K562 (cell line): ENCODE results near the gene SNX12. TPM values are rescaled to one million over a fixed set of nuclear protein-coding genes. Genes with fewer than 3 reads are reported as not detected.

Experiments
- E2F8 ChIP-seq: fragments of 450-650 bp; IDR thresholded peaks from 2 replicates; pipeline ENCODE4 v1.7.1; 2018; ENCODE audit warnings: mild to moderate bottlenecking, low read depth; ENCODE audit not compliant: partially characterized antibody
- HNRNPUL1 ChIP-seq: fragments of 200-400 bp; formaldehyde crosslinking; IDR thresholded peaks from 2 replicates; pipeline ENCODE4 v1.6.1; 2017; ENCODE audit warnings: low read length
- IRF2 ChIP-seq: sonication (generic); formaldehyde crosslinking; IDR thresholded peaks from 2 replicates; pipeline ENCODE4 v1.8.1; 2022; ENCODE audit warnings: mild to moderate bottlenecking, missing genetic modification reagents
- MGA ChIP-seq: fragments of 450-650 bp; IDR thresholded peaks from 2 replicates; pipeline ENCODE4 v1.6.1; 2016; ENCODE audit warnings: mild to moderate bottlenecking, moderate library complexity
- RB1 ChIP-seq: fragments of 450-650 bp; IDR thresholded peaks from 2 replicates; pipeline ENCODE4 v1.6.1; 2017; ENCODE audit warnings: low read depth, mild to moderate bottlenecking
- SMC3 ChIP-seq: conservative IDR thresholded peaks from 2 replicates; pipeline ENCODE4 v1.6.1; 2011; ENCODE audit warnings: low read depth, low read length, improper control_type of control experiment; ENCODE audit not compliant: insufficient read depth
- TRIM24 ChIP-seq, 2 experiments: fragments of 450-650 bp; IDR thresholded peaks; 2 replicates each; pipeline ENCODE4 v1.6.1; 2016
- ZEB2 ChIP-seq: fragments of 450-650 bp; IDR thresholded peaks from 2 replicates; pipeline ENCODE4 v1.6.1; 2016
- ZNF764 ChIP-seq: fragments of 250-450 bp; sonication (Bioruptor Pico); IDR thresholded peaks from 2 replicates; pipeline ENCODE4 v1.4.0; 2020; ENCODE audit warnings: low read depth, mild to moderate bottlenecking, moderate library complexity
- polyA plus RNA-seq, 8 experiments: library from polyadenylated mRNA; depleted of rRNA in 4 of 8; stranded (reverse) in 5 of 8; unstranded in 3 of 8; fragments of >200 nt; fragmentation: Nextera tagmentation in 2 of 8; fragmentation: Illumina TruSeq in 1 of 8; extraction: Ambion mirVana in 2 of 8; extraction: Trizol in 1 of 8; gene quantifications; 2 replicates each; pipeline versions ENCODE4 v1.2.1 to v1.2.3, GENCODE V29; 2011 to 2014; ENCODE audit warnings: inconsistent platforms in 1 of 8, missing spikeins in 1 of 8
- total RNA-seq, 7 experiments: library from RNA; depleted of rRNA in 6 of 7; stranded (reverse); fragments of >200 nt in 6 of 7; fragmentation: Illumina TruSeq in 2 of 7; extraction: Trizol in 2 of 7; gene quantifications; 2 replicates each; pipeline versions ENCODE4 v1.2.1 to v1.2.3, GENCODE V29; 2011 to 2021; ENCODE audit warnings: low replicate concordance in 1 of 7
- TF ChIP-seq, protein P1 (sequence below): IDR thresholded peaks from 2 replicates; pipeline ENCODE4 v1.6.1; 2012; ENCODE audit warnings: low read depth, low read length, improper control_type of control experiment, borderline replicate concordance

The SNX12 gene
- total and polyA plus RNA-seq, 9 of the 15 experiments (the other 6 are each of a cell fraction or from before 2014, with no cell fraction given), result 12.7 to 50.3 (median 37.1) TPM

DNA sequence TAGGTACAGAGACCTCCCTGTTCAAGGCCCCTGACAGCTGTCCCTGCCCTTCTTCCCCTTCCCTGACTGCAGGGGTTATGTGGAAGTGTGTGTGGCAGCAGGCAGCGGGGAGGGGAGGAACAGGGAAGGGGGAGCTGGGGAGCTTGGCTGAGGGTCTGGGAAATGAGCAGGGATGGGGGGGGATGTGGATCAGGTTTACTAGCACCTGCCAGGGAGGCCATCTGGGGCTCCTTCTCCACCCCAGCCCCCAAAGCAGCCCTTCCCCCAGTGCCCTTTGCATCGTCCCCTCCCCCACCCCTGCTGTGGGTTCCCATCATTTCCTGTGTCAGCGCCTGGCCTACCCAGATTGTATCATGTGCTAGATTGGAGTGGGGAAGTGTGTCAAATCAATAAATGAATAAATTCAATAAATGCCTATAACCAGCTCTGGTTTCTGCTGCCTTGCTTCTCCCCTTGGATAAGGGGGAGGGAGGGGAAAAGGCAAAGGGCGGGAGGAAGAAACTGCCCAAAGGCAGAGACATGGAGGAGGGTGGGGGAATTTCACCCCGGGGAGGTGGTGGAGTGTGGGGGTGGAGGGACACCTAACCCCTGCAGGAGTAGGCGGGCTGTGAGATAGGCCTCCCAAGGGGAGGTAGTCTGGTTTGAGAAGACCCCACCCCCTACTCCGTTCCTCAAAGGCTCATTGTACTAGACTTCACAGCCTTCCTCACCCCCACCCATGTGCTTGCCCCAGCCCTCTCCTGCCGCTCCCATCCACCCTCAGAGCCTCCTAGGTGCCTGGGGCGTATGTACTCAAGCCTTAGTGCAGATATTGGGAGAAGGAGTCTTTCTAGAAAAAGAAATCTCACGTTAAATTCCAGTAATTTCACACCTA lies 35.2 kb upstream of the SNX12 start (continued):
- peak; percentile 32 for TF ChIP-seq E2F8
- TF ChIP-seq MGA, result peak; percentile 66
- TF ChIP-seq ZEB2, result no peak
- no peak for TF ChIP-seq ZNF764 (CRISPR knock-in tag)
- TF ChIP-seq HNRNPUL1, result no peak
- TF ChIP-seq RB1, result no peak
- no peak for TF ChIP-seq SMC3
- TF ChIP-seq TRIM24 (IDR thresholded peaks at IDR 0.05), result peak in 1 of 2 experiments; percentile 71; a peak in 2 of 4 replicates
- TF ChIP-seq, protein P1, sequence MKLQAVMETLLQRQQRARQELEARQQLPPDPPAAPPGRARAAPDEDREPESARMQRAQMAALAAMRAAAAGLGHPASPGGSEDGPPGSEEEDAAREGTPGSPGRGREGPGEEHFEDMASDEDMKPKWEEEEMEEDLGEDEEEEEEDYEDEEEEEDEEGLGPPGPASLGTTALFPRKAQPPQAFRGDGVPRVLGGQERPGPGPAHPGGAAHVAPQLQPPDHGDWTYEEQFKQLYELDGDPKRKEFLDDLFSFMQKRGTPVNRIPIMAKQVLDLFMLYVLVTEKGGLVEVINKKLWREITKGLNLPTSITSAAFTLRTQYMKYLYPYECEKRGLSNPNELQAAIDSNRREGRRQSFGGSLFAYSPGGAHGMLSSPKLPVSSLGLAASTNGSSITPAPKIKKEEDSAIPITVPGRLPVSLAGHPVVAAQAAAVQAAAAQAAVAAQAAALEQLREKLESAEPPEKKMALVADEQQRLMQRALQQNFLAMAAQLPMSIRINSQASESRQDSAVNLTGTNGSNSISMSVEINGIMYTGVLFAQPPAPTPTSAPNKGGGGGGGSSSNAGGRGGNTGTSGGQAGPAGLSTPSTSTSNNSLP, result no peak
- TF ChIP-seq IRF2 (CRISPR knock-in tag), result no peak
